Cardiac fibroblast (primary cell): ENCODE measurements around the gene GMPR.

Experiments used
- DNase-seq, 2 donors: peaks; one replicate each; pipeline versions ENCODE4 v3.0.0 to v3.0.0-alpha.2; 2010; ENCODE audit warnings: low read depth in 2 of 2
- H3K4me3 ChIP-seq, 2 donors: replicated peaks in 1 of 2; 1 replicate in 1 of 2; 2 replicates in 1 of 2; pipeline ENCODE4 v1.5.1; 2011; ENCODE audit warnings: low read depth in 2 of 2, low read length in 2 of 2, mild to moderate bottlenecking in 2 of 2, moderate library complexity in 1 of 2
- TF ChIP-seq, protein P1 (sequence below): IDR thresholded peaks from one replicate; pipeline ENCODE4 v1.5.1; 2011; ENCODE audit warnings: low read depth, mild to moderate bottlenecking, low read length, inconsistent platforms

GMPR gene

DNA sequence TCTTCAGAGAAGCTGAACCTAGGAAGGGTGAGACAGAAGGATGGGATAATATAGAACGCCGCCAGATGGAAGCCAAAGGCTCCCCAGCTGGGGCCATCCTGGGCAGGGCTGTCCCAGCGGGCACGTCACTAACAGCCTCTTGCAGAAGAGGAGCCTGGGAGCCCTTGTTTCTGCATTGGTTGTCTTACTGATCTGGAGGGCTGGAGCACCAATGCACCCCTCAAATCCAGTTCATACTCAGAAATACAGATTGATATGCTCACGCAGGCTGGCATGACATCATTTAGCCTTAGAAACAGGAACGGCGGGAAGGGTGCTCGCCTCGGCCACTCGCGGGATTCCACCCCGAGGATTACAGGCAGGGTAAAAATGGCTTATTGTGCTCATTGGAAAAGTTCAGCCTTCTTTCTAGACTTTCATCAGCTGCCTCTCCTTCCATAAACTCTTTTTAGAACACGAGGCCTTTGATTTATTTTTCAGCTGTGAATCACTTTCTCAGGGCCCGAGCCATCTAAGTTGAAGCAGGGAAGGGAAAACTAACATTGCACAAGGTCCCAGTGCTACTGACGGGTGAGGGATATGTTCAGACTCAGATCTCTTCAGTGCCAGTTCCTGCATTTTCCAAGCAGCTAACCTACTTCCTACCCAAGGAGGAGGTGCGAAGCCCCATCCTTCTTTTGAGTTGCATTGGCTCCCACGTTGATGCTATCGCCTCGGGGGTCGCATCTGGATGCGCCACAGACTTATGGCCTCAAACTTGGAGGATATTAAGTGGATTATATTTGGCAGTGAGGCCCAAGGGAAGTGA lies 82.3 kb downstream of the GMPR start:
- TF ChIP-seq, protein P1, sequence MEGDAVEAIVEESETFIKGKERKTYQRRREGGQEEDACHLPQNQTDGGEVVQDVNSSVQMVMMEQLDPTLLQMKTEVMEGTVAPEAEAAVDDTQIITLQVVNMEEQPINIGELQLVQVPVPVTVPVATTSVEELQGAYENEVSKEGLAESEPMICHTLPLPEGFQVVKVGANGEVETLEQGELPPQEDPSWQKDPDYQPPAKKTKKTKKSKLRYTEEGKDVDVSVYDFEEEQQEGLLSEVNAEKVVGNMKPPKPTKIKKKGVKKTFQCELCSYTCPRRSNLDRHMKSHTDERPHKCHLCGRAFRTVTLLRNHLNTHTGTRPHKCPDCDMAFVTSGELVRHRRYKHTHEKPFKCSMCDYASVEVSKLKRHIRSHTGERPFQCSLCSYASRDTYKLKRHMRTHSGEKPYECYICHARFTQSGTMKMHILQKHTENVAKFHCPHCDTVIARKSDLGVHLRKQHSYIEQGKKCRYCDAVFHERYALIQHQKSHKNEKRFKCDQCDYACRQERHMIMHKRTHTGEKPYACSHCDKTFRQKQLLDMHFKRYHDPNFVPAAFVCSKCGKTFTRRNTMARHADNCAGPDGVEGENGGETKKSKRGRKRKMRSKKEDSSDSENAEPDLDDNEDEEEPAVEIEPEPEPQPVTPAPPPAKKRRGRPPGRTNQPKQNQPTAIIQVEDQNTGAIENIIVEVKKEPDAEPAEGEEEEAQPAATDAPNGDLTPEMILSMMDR, result no peak
- no peak overlapping the region for H3K4me3 ChIP-seq
- DNase-seq, result peak; percentile 45 to 78

DNA sequence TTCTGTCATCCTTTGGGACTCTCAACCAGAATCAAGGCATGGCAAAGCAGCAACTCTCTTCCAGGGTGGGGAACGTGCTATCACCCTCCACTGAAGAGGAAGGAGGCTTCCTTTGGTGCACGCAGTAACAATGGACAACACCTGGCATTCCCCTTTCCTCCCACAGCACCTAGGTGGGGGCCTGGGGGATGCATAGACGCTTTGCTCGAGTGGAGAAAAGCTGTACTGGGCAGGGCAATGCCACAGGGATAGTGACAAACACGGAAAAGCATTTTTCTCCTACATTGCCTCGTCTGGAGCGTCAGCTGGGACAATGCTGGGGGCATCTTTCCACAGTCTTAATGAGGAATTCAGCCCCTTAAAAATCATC lies 82.9 kb downstream of the GMPR start:
- TF ChIP-seq, protein P1, result no peak
- DNase-seq, result no peak
- H3K4me3 ChIP-seq, result no peak overlapping the region

DNA sequence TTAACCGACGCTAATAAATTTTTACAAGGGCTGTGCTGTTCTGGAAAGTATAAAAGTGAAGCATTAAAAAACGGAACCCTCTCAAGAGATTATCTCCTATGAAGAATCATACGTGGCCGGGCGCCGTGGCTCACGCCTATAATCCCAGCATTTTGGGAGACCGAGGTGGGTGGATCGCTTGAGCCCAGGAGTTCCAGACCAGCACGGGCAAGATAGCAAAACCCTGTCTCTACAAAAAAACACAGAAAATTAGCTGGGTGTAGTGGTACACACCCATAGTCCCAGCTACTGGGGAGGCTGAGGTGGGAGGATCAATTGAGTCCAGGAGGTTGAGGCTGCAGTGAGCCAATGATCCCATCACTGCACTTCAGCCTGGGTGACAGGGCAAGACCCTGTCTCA lies 83.4 kb downstream of the GMPR start:
- TF ChIP-seq, protein P1, result no peak
- no peak for DNase-seq

DNA sequence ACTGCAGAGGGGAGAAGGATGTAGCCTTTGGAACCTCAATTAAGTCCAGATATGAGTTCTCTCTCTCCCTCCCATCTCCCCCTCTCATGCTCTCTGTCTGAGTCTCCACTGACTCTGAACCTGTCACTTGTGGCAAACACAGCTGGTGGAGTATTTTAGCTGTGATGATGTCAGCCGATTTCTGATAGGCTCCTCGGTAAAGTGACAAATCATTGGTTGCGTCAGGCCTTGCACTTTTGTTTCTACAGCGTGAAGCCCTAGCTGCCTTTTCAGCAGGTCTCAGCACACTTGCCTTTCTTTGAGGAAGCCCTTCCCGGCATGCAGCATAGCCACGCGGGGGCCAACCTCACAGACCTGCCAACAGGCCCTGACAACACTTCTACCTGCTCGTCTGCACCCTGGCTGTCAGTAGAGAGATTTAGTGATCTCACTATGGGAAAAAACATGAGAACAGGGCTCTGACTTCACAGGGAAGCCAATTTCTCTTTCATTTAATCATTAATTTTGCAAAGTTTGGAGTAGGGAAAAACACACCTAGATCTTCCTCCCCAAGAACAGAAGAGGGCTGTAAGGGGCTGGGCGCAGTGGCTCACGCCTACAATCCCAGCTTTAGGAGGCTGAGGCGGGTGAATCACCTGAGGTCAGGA lies 84.4 kb downstream of the GMPR start:
- TF ChIP-seq, protein P1, result no peak
- peak; percentile 62 to 92 for DNase-seq
- no peak overlapping the region for H3K4me3 ChIP-seq

More for the DNA sequence above, 83.4 kb downstream of the GMPR start:
- no peak overlapping the region for H3K4me3 ChIP-seq

DNA sequence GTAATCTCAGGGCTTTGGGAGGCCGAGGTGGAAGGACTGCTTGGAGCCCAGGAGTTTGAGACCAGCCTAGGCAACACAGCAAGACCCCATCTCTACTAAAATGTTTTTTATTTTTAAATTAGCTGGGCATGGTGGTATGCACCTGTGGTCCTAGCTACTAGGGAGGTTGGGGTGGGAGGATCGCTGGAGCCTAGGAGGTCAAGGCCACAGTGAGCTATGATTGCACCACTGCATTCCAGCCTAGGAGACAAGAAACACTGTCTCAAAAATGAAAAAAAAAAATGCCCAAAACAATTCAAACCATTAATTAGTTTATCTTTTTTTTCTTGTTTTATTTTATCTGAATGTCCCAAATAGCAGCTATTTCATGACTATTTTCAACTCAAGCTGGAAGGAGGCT lies 85.8 kb downstream of the GMPR start:
- H3K4me3 ChIP-seq, result no peak overlapping the region
- TF ChIP-seq, protein P1, result no peak
- DNase-seq, result no peak

DNA sequence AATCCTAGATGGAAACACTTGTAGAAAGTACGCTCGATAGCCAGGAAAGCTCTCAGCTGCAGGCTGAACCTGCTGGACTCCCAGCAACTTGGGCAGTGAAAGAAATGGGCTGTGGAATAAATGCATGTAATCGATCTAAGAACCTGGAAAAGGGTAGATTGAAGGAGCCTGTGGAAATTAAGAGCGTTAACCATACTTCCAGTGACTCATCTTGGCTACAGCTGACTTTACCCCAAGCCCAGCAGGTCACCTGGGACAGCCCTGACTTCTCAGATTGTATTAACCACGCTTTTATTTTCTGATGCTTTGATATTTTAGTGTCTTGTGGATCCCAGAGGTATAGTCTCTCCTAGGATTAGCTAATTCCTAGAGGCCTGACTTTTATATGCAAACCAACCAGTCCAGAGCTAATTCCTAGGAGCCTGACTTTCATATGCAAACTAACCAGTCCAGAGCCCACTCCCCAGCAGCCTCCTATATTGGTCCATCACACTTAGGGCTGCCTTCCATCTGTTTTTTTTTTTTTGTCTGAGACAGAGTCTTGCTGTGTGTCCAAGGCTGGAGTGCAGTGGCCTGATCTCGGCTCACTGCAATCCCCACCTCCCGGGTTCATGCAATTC lies 86.3 kb downstream of the GMPR start:
- no peak overlapping the region for H3K4me3 ChIP-seq
- peak in 1 of 2 donors; percentile 39 for DNase-seq
- TF ChIP-seq, protein P1, result no peak
